NCI-H2171 (cell line): ENCODE measurements around the gene TUNAR.

Source experiments
- DNase-seq: peaks from one replicate; lab custom pipeline; 2025; lab: John Stamatoyannopoulos, UW

TUNAR gene

GRCh38 chr14:95876761-95877538 lies at the start of gene TUNAR:
TUNAR (plus strand) TSS chr14:95876832.
- no peak for DNase-seq

GRCh38 chr14:95828649-95829265 lies 47.9 kb upstream of the TUNAR start:
- no peak for DNase-seq

- DNase-seq = no peak
Measured at GRCh38 chr14:95829321-95829720, 47.3 kb upstream of the TUNAR start.

- no peak for DNase-seq
Measured at GRCh38 chr14:95830386-95830785, 46.2 kb upstream of the TUNAR start.

- no peak for DNase-seq
Measured at GRCh38 chr14:95831041-95831440, 45.6 kb upstream of the TUNAR start.

GRCh38 chr14:95831468-95831867 lies 45.2 kb upstream of the TUNAR start:
- DNase-seq = no peak

- no peak for DNase-seq
Measured at GRCh38 chr14:95832012-95832411, 44.6 kb upstream of the TUNAR start.

GRCh38 chr14:95833429-95833828 lies 43.2 kb upstream of the TUNAR start:
- no peak for DNase-seq

GRCh38 chr14:95834496-95834895 lies 42.1 kb upstream of the TUNAR start:
- DNase-seq = no peak

GRCh38 chr14:95835121-95835730 lies 41.4 kb upstream of the TUNAR start:
- no peak for DNase-seq

- no peak for DNase-seq
Measured at GRCh38 chr14:95838862-95839261, 37.8 kb upstream of the TUNAR start.

- no peak for DNase-seq
Measured at GRCh38 chr14:95840094-95840700, 36.4 kb upstream of the TUNAR start.

- no peak for DNase-seq
Measured at GRCh38 chr14:95841668-95842067, 35.0 kb upstream of the TUNAR start.

- DNase-seq = no peak
Measured at GRCh38 chr14:95849761-95850160, 26.9 kb upstream of the TUNAR start.

GRCh38 chr14:95850429-95850828 lies 26.2 kb upstream of the TUNAR start:
- no peak for DNase-seq

- DNase-seq = no peak
Measured at GRCh38 chr14:95855606-95856005, 21.0 kb upstream of the TUNAR start.

- DNase-seq = no peak
Measured at GRCh38 chr14:95857275-95857674, 19.4 kb upstream of the TUNAR start.

GRCh38 chr14:95858893-95859292 lies 17.7 kb upstream of the TUNAR start:
- DNase-seq = no peak

- no peak for DNase-seq
Measured at GRCh38 chr14:95862243-95862642, 14.4 kb upstream of the TUNAR start.

GRCh38 chr14:95863295-95863694 lies 13.3 kb upstream of the TUNAR start:
- no peak for DNase-seq

GRCh38 chr14:95869776-95870175 lies 6.9 kb upstream of the TUNAR start:
- DNase-seq = no peak

- no peak for DNase-seq
Measured at GRCh38 chr14:95870772-95871171, 5.9 kb upstream of the TUNAR start.

- DNase-seq = no peak
Measured at GRCh38 chr14:95871531-95871930, 5.1 kb upstream of the TUNAR start.
